ENCODE results near the gene CDC42SE1.

CDC42SE1 gene

DNA sequence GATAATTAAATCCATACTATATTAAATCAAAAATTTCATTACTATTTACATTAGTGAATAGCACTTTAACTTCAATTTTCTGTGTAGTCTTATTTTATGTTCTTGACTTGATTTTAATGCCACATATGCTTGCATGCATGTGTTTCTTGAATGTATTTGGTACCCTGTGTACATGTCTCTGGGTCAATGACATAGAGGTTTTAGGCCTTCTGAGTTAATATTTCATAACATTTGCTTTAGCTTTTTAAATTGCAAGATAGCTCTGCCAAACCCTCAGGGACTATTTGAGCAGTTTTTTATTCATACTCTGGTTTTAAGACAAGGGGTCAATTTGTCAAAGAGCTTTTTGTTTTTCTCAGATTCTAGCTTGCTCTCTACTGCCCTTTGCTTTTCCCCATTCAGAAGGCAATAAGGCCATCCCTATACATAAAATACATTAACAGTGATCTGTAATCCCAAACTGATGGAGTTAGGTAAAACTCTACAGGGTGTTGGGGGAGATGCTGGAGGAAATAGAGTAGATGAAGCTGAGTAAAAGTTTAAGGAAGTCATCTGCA lies 5.7 kb upstream of the CDC42SE1 start:
- Histone ChIP-seq H3K27ac (replicated peaks) (no peak overlapping the region), H3K27me3 (ENCODE audit: insufficient read depth, poor library complexity, severe bottlenecking) (no peaks in the 10 kb centered on the region), H3K4me3 (replicated peaks; ENCODE audit: insufficient read depth, low read length) (no peak overlapping the region)
- no peak for TF ChIP-seq POLR2AphosphoS5 (IDR thresholded peaks at IDR 0.05; ENCODE audit: low read depth)
- TF ChIP-seq, protein P1, sequence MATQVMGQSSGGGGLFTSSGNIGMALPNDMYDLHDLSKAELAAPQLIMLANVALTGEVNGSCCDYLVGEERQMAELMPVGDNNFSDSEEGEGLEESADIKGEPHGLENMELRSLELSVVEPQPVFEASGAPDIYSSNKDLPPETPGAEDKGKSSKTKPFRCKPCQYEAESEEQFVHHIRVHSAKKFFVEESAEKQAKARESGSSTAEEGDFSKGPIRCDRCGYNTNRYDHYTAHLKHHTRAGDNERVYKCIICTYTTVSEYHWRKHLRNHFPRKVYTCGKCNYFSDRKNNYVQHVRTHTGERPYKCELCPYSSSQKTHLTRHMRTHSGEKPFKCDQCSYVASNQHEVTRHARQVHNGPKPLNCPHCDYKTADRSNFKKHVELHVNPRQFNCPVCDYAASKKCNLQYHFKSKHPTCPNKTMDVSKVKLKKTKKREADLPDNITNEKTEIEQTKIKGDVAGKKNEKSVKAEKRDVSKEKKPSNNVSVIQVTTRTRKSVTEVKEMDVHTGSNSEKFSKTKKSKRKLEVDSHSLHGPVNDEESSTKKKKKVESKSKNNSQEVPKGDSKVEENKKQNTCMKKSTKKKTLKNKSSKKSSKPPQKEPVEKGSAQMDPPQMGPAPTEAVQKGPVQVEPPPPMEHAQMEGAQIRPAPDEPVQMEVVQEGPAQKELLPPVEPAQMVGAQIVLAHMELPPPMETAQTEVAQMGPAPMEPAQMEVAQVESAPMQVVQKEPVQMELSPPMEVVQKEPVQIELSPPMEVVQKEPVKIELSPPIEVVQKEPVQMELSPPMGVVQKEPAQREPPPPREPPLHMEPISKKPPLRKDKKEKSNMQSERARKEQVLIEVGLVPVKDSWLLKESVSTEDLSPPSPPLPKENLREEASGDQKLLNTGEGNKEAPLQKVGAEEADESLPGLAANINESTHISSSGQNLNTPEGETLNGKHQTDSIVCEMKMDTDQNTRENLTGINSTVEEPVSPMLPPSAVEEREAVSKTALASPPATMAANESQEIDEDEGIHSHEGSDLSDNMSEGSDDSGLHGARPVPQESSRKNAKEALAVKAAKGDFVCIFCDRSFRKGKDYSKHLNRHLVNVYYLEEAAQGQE (IDR thresholded peaks at IDR 0.05; ENCODE audit: insufficient replicate concordance, low read depth): no peak
- TF ChIP-seq GABPA (IDR thresholded peaks at IDR 0.05; ENCODE audit: low read depth): no peak
- TF ChIP-seq, protein P2, sequence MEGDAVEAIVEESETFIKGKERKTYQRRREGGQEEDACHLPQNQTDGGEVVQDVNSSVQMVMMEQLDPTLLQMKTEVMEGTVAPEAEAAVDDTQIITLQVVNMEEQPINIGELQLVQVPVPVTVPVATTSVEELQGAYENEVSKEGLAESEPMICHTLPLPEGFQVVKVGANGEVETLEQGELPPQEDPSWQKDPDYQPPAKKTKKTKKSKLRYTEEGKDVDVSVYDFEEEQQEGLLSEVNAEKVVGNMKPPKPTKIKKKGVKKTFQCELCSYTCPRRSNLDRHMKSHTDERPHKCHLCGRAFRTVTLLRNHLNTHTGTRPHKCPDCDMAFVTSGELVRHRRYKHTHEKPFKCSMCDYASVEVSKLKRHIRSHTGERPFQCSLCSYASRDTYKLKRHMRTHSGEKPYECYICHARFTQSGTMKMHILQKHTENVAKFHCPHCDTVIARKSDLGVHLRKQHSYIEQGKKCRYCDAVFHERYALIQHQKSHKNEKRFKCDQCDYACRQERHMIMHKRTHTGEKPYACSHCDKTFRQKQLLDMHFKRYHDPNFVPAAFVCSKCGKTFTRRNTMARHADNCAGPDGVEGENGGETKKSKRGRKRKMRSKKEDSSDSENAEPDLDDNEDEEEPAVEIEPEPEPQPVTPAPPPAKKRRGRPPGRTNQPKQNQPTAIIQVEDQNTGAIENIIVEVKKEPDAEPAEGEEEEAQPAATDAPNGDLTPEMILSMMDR (IDR thresholded peaks at IDR 0.05; ENCODE audit: insufficient read depth, low read length): no peak
- no peak for TF ChIP-seq SPI1 (IDR thresholded peaks at IDR 0.05; ENCODE audit: borderline replicate concordance, low read depth)
- DNase-seq (ENCODE audit: low read depth in 1 of 2, low spot score in 1 of 2): no peak

DNA sequence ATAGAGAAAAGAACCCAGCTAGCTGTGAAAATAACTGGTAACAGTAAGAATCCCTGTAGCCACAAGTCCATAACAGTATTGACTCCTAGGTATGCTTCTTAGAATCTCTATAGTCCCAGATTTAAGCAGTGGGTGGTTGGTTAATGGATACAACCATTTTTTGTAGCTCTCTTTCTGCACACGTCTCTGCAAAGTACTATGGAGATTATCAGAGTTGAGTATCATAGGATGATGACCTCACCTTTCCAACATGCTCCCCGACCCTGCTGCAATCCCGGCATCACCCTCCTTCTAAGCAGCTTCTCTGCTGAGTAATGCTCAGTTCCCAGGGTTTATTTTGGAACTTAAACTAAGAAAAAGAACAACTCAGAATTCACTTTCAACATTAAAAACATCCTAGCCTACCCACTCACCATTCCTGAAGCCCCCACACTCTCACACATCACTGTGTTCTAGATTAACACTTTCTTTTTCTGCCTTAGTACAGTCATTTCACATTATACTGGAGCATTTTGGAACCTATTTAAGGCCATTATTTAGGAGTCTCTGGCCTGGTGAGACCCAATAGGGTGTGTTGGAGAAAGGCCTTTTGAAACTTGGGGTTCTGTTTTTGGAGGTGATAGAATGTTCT lies 3.4 kb upstream of the CDC42SE1 start:
- no peak for TF ChIP-seq GABPA (IDR thresholded peaks at IDR 0.05; ENCODE audit: low read depth)
- TF ChIP-seq SPI1 (IDR thresholded peaks at IDR 0.05; ENCODE audit: borderline replicate concordance, low read depth): no peak
- TF ChIP-seq, protein P1 (IDR thresholded peaks at IDR 0.05; ENCODE audit: insufficient replicate concordance, low read depth): no peak
- TF ChIP-seq, protein P2 (IDR thresholded peaks at IDR 0.05; ENCODE audit: insufficient read depth, low read length): no peak
- TF ChIP-seq POLR2AphosphoS5 (IDR thresholded peaks at IDR 0.05; ENCODE audit: low read depth): no peak
- no peaks in the 10 kb centered on the region for H3K27me3 ChIP-seq (ENCODE audit: insufficient read depth, poor library complexity, severe bottlenecking)
- H3K27ac ChIP-seq (replicated peaks): no peak overlapping the region
- no peak overlapping the region for H3K4me3 ChIP-seq (replicated peaks; ENCODE audit: insufficient read depth, low read length)
- DNase-seq (ENCODE audit: low read depth in 1 of 2, low spot score in 1 of 2): no peak

DNA sequence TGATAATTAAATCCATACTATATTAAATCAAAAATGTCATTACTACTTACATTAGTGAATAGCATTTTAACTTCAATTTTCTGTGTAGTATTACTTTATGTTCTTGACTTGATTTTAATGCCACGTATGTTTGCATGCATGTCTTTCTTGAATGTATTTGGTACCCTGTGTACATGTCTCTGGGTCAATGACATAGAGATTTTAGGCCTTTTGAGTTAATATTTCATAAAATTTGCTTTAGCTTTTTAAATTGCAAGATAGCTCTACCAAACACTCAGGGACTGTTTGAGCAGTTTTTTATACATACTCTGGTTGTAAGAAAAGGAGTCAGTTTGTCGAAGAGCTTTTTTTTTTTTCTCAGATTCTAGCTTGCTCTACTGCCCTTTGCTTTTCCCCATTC lies 2.3 kb upstream of the CDC42SE1 start:
- no peak overlapping the region for H3K27ac ChIP-seq (replicated peaks)

More for the DNA sequence above, 2.3 kb upstream of the CDC42SE1 start:
- no peak for DNase-seq (ENCODE audit: low read depth in 1 of 2, low spot score in 1 of 2)
- TF ChIP-seq GABPA (IDR thresholded peaks at IDR 0.05; ENCODE audit: low read depth) (no peak), POLR2AphosphoS5 (IDR thresholded peaks at IDR 0.05; ENCODE audit: low read depth) (no peak), SPI1 (IDR thresholded peaks at IDR 0.05; ENCODE audit: borderline replicate concordance, low read depth) (no peak)
- TF ChIP-seq, protein P2 (IDR thresholded peaks at IDR 0.05; ENCODE audit: insufficient read depth, low read length): no peak
- TF ChIP-seq, protein P1 (IDR thresholded peaks at IDR 0.05; ENCODE audit: insufficient replicate concordance, low read depth): no peak
- Histone ChIP-seq H3K27me3 (ENCODE audit: insufficient read depth, poor library complexity, severe bottlenecking) (no peaks in the 10 kb centered on the region), H3K4me3 (replicated peaks; ENCODE audit: insufficient read depth, low read length) (no peak overlapping the region)
